GM23338 (cell line): Measurements from ENCODE around the gene GPR176. TPM values are rescaled to one million over a fixed set of nuclear protein-coding genes. Genes with fewer than 3 reads are reported as not detected.

ENCODE experiments used
- ATAC-seq: fragments of 200-7000 bp; cut with Tn5 transposase; 3 replicates; pipeline ENCODE4 v1.9.1; 2020
- DNase-seq: peaks from one replicate; pipeline ENCODE4 v3.0.0-alpha.2; 2015; ENCODE audit warnings: low spot score
- H2AFZ ChIP-seq: fragments of 200-600 bp; sonication (generic); 2 replicates; pipeline ENCODE4 v1.8.0; 2016; ENCODE audit warnings: antibody characterized with exemption, mild to moderate bottlenecking, moderate library complexity
- H3F3A ChIP-seq: fragments of 200-600 bp; sonication (generic); replicated peaks from 2 replicates; pipeline ENCODE4 v1.8.0; 2017; ENCODE audit warnings: antibody characterized with exemption, mixed run types, low read depth
- H3K27ac ChIP-seq: fragments of 200-600 bp; sonication (generic); 2 replicates; pipeline ENCODE4 v1.6.1; 2016; ENCODE audit warnings: low read depth
- H3K27me3 ChIP-seq: fragments of 200-600 bp; sonication (generic); 2 replicates; pipeline ENCODE4 v1.8.0; 2016; ENCODE audit warnings: mild to moderate bottlenecking, mixed run types, moderate library complexity; ENCODE audit not compliant: insufficient read depth
- H3K36me3 ChIP-seq: fragments of 200-600 bp; sonication (generic); 2 replicates; pipeline ENCODE4 v1.8.0; 2016; ENCODE audit warnings: mild to moderate bottlenecking; ENCODE audit not compliant: insufficient read depth
- H3K4me1 ChIP-seq: fragments of 200-600 bp; sonication (generic); 2 replicates; pipeline ENCODE4 v1.8.0; 2016; ENCODE audit warnings: mild to moderate bottlenecking, moderate library complexity; ENCODE audit not compliant: insufficient read depth
- H3K4me2 ChIP-seq: fragments of 200-600 bp; sonication (generic); 2 replicates; pipeline ENCODE4 v1.7.1; 2017; ENCODE audit warnings: mixed run types
- H3K4me3 ChIP-seq: fragments of 200-600 bp; sonication (generic); 2 replicates; pipeline ENCODE4 v1.6.1; 2016; ENCODE audit warnings: mixed run types
- H3K79me2 ChIP-seq: fragments of 200-600 bp; sonication (generic); replicated peaks from 2 replicates; pipeline ENCODE4 v1.8.0; 2017; ENCODE audit warnings: mild to moderate bottlenecking; ENCODE audit not compliant: insufficient read depth
- H3K9me2 ChIP-seq: fragments of 200-600 bp; sonication (generic); 2 replicates; pipeline ENCODE4 v1.8.0; 2017; ENCODE audit not compliant: insufficient read depth
- H4K20me1 ChIP-seq: fragments of 200-600 bp; sonication (generic); replicated peaks from 2 replicates; pipeline ENCODE4 v1.8.0; 2017; ENCODE audit warnings: mild to moderate bottlenecking; ENCODE audit not compliant: insufficient read depth
- H3K27ac Mint-ChIP-seq: 2 replicates; pipeline ENCODE4 v1.8.0; 2020; ENCODE audit warnings: inconsistent platforms, mild to moderate bottlenecking, moderate library complexity, mixed read lengths
- H3K27me3 Mint-ChIP-seq: 3 replicates; pipeline ENCODE4 v1.8.0; 2022; ENCODE audit warnings: low read depth, mild to moderate bottlenecking, moderate library complexity, mixed read lengths, inconsistent platforms; ENCODE audit not compliant: insufficient read depth, poor library complexity
- H3K36me3 Mint-ChIP-seq: 3 replicates; pipeline ENCODE4 v1.8.0; 2021; ENCODE audit warnings: low read depth, mild to moderate bottlenecking, inconsistent platforms, moderate library complexity, mixed read lengths
- H3K4me1 Mint-ChIP-seq: 3 replicates; pipeline ENCODE4 v1.8.0; 2020; ENCODE audit warnings: mild to moderate bottlenecking, inconsistent platforms, mixed read lengths
- H3K4me3 Mint-ChIP-seq: 3 replicates; pipeline ENCODE4 v1.8.0; 2021; ENCODE audit warnings: moderate library complexity, mild to moderate bottlenecking, inconsistent platforms, mixed read lengths
- H3K9me3 Mint-ChIP-seq: 3 replicates; pipeline ENCODE4 v1.8.0; 2020; ENCODE audit warnings: moderate library complexity, mild to moderate bottlenecking, inconsistent platforms, mixed read lengths
- CREB1 ChIP-seq: fragments of 250-450 bp; sonication (Bioruptor Pico); IDR thresholded peaks from 2 replicates; pipeline ENCODE4 v1.5.0; 2020; ENCODE audit warnings: low read depth, mild to moderate bottlenecking, moderate library complexity
- ETS1 ChIP-seq: IDR thresholded peaks from 2 replicates; pipeline ENCODE4 v1.6.1; 2016; ENCODE audit warnings: antibody characterized with exemption
- EZH2 ChIP-seq: fragments of 200-600 bp; sonication (generic); IDR thresholded peaks from one replicate; pipeline ENCODE4 v1.8.0; 2017; ENCODE audit warnings: antibody characterized with exemption, mild to moderate bottlenecking, low read depth; ENCODE audit not compliant: unreplicated experiment
- EZH2phosphoT487 ChIP-seq: fragments of 200-600 bp; sonication (generic); IDR thresholded peaks from one replicate; pipeline ENCODE4 v1.8.1; 2018; ENCODE audit warnings: antibody characterized with exemption; ENCODE audit not compliant: unreplicated experiment
- JUNB ChIP-seq: IDR thresholded peaks from one replicate; pipeline ENCODE4 v1.6.1; 2016; ENCODE audit warnings: antibody characterized with exemption; ENCODE audit not compliant: unreplicated experiment
- NANOG ChIP-seq: IDR thresholded peaks from 2 replicates; pipeline ENCODE4 v1.6.1; 2016; ENCODE audit warnings: antibody characterized with exemption, borderline replicate concordance
- STAT1 ChIP-seq: IDR thresholded peaks from one replicate; pipeline ENCODE4 v1.6.1; 2016; ENCODE audit warnings: antibody characterized with exemption; ENCODE audit not compliant: unreplicated experiment
- ZNF114 ChIP-seq: fragments of 250-450 bp; sonication (Bioruptor Pico); IDR thresholded peaks from 2 replicates; pipeline ENCODE4 v1.5.0; 2020; ENCODE audit warnings: mild to moderate bottlenecking, moderate library complexity
- ZNF331 ChIP-seq: fragments of 250-450 bp; sonication (Bioruptor Pico); IDR thresholded peaks from 2 replicates; pipeline ENCODE4 v1.5.0; 2020; ENCODE audit warnings: low read depth, mild to moderate bottlenecking, moderate library complexity
- ZNF462 ChIP-seq: fragments of 250-450 bp; sonication (Bioruptor Pico); IDR thresholded peaks from 2 replicates; pipeline ENCODE4 v1.5.0; 2020; ENCODE audit warnings: mild to moderate bottlenecking, moderate library complexity
- polyA plus RNA-seq: library from polyadenylated mRNA; unstranded; fragments of >200 nt; fragmentation: Nextera tagmentation; extraction: Ambion mirVana; gene quantifications from 2 replicates; pipeline ENCODE4 v1.2.1, GENCODE V29; 2016
- total RNA-seq: library from RNA; depleted of rRNA; stranded (reverse); fragments of >200 nt; shearing (Covaris generic); gene quantifications from 2 replicates; pipeline ENCODE4 v1.2.3, GENCODE V29; 2014

The GPR176 gene
- total and polyA plus RNA-seq, 2 experiments from 2014 or later: 60.0 to 248 TPM

- TF ChIP-seq ZNF462 (CRISPR knock-in tag) (no peak), STAT1 (no peak), JUNB (no peak), ZNF114 (CRISPR knock-in tag) (no peak), ETS1 (no peak), EZH2 (no peak), ZNF331 (CRISPR knock-in tag) (no peak), CREB1 (CRISPR knock-in tag) (no peak)
Measured at GRCh38 chr15:39936187-39936586, 16.1 kb upstream of the GPR176 start (continued).

GRCh38 chr15:39935241-39935640, 15.2 kb upstream of the GPR176 start:
- no peaks in the 10 kb centered on the region for H3K9me2 ChIP-seq
- Mint-ChIP-seq H3K27ac (peak overlapping the region; percentile 30; the same call in 1 of the 2 replicates), H3K9me3 (peaks cover 2% of the 10 kb centered on the region; the same call in 1 of the 3 replicates), H3K4me3 (peak overlapping the region; percentile 91), H3K27me3 (no peaks in the 10 kb centered on the region), H3K36me3 (peaks cover 36% of the 10 kb centered on the region), H3K4me1 (peaks cover 53% of the 10 kb centered on the region)
- H3K36me3 ChIP-seq: no peaks in the 10 kb centered on the region
- DNase-seq: no peak
- H3K27ac ChIP-seq: no peak overlapping the region
- peak overlapping the region; percentile 89 for H3K4me3 ChIP-seq
- peaks cover 38% of the 10 kb centered on the region for H3K4me1 ChIP-seq
- H3K79me2 ChIP-seq: peaks cover 58% of the 10 kb centered on the region
- no peaks in the 10 kb centered on the region for H3K27me3 ChIP-seq
- H4K20me1 ChIP-seq: 0 out of 2 replicates have a peak, but pooled peaks cover 3% of the 10 kb centered on the region
- no peak overlapping the region for H2AFZ ChIP-seq
- ATAC-seq: no peak
- no peaks in the 10 kb centered on the region for H3F3A ChIP-seq
- peak overlapping the region; percentile 97 for H3K4me2 ChIP-seq
- no peak for TF ChIP-seq NANOG
- no peak for TF ChIP-seq STAT1
- TF ChIP-seq EZH2phosphoT487: no peak
- TF ChIP-seq EZH2: no peak
